T-helper 2 cell treated with Interferon-gamma antibody and Interleukin-4, amounts not matched to agents 5 μg/mL and 100 μg/mL, for 36 hours (primary cell): ENCODE results near the gene TYROBP.
"Not testable (repeated sequence)": the region's sequence is repeated elsewhere in the genome, so short reads cannot be mapped to it uniquely, and the experiment has no call there.

Experiments
- DNase-seq: peaks from one replicate; pipeline ENCODE4 v3.0.0; 2021; ENCODE audit warnings: low spot score
- H3K27ac Mint-ChIP-seq: one replicate; pipeline ENCODE4 v1.8.0; 2021; ENCODE audit warnings: mild to moderate bottlenecking, mixed read lengths
- H3K27me3 Mint-ChIP-seq: one replicate; pipeline ENCODE4 v1.8.0; 2021; ENCODE audit warnings: low read depth, mixed read lengths
- H3K36me3 Mint-ChIP-seq: one replicate; pipeline ENCODE4 v1.8.0; 2021; ENCODE audit warnings: low read depth, mixed read lengths
- H3K4me1 Mint-ChIP-seq: one replicate; pipeline ENCODE4 v1.8.0; 2021; ENCODE audit warnings: low read depth, mixed read lengths
- H3K4me3 Mint-ChIP-seq: one replicate; pipeline ENCODE4 v1.8.0; 2022; ENCODE audit warnings: mild to moderate bottlenecking, moderate library complexity, mixed read lengths
- H3K9me3 Mint-ChIP-seq: one replicate; pipeline ENCODE4 v1.8.0; 2021; ENCODE audit warnings: mixed read lengths

TYROBP gene

GRCh38 chr19:35908010-35908441 lies at the start of gene TYROBP:
TYROBP (minus strand) TSS chr19:35908295; CDS start chr19:35908228, 67 bp downstream.
- Mint-ChIP-seq H3K9me3 (no peaks in the 10 kb centered on the region), H3K27ac (peak within 1 kb of the TSS; percentile 44), H3K27me3 (no peaks in the 10 kb centered on the region), H3K36me3 (peaks cover 5% of the 10 kb centered on the region), H3K4me1 (peaks cover 27% of the 10 kb centered on the region), H3K4me3 (no peak within 1 kb of the TSS)
- no peak for DNase-seq

GRCh38 chr19:35957411-35957810 lies 49.3 kb upstream of the TYROBP start:
- Mint-ChIP-seq H3K27ac (peak overlapping the region; percentile 5), H3K27me3 (peaks cover 24% of the 10 kb centered on the region), H3K4me1 (peaks cover 21% of the 10 kb centered on the region)
- not testable (repeated sequence) for H3K9me3 Mint-ChIP-seq, H3K4me3 Mint-ChIP-seq, H3K36me3 Mint-ChIP-seq, DNase-seq

- H3K27ac Mint-ChIP-seq, result peak overlapping the region; percentile 36
- peaks cover 4% of the 10 kb centered on the region for H3K36me3 Mint-ChIP-seq
- peak overlapping the region; percentile 41 for H3K4me3 Mint-ChIP-seq
- no peak for DNase-seq
- H3K4me1 Mint-ChIP-seq, result peaks cover 25% of the 10 kb centered on the region
- peaks cover 7% of the 10 kb centered on the region for H3K9me3 Mint-ChIP-seq
- peaks cover 24% of the 10 kb centered on the region for H3K27me3 Mint-ChIP-seq
Observed at GRCh38 chr19:35955881-35956634, 48.0 kb upstream of the TYROBP start.

DNA sequence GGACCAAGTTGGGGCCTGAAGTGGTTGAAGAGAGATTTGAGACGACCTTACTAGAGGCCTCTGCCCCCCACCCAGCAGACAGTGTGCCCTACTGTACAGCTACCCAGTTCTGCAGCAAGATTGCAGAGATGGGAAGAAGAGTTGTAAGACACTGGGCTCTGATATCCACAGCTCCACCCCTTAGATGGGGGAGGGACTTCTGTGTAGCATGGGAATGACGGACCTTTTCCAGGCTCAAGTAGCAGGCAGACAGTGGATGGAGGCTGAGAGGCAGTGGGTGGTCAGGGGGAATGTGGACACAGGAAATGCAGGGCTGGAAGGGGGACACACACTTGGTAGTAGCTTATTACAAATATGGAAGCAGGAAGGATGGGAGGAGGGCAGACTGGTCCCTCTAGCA lies 41.0 kb upstream of the TYROBP start:
- H3K27ac Mint-ChIP-seq, result peak overlapping the region; percentile 31
- DNase-seq, result no peak
- peaks cover 5% of the 10 kb centered on the region for H3K36me3 Mint-ChIP-seq
- H3K4me3 Mint-ChIP-seq, result no peak overlapping the region
- H3K27me3 Mint-ChIP-seq, result peaks cover 2% of the 10 kb centered on the region
- H3K9me3 Mint-ChIP-seq, result no peaks in the 10 kb centered on the region
- peaks cover 38% of the 10 kb centered on the region for H3K4me1 Mint-ChIP-seq

- Mint-ChIP-seq H3K9me3 (no peaks in the 10 kb centered on the region), H3K27ac (no peak overlapping the region), H3K4me1 (peaks cover 19% of the 10 kb centered on the region), H3K36me3 (peaks cover 5% of the 10 kb centered on the region), H3K27me3 (peaks cover 2% of the 10 kb centered on the region), H3K4me3 (no peak overlapping the region)
- DNase-seq, result no peak
Observed at GRCh38 chr19:35946203-35946602, 38.1 kb upstream of the TYROBP start.

GRCh38 chr19:35945121-35945790 lies 37.2 kb upstream of the TYROBP start:
- Mint-ChIP-seq H3K9me3 (no peaks in the 10 kb centered on the region), H3K27me3 (peaks cover 2% of the 10 kb centered on the region), H3K27ac (no peak overlapping the region), H3K36me3 (peaks cover 8% of the 10 kb centered on the region), H3K4me3 (no peak overlapping the region), H3K4me1 (peaks cover 14% of the 10 kb centered on the region)
- DNase-seq, result no peak

DNA sequence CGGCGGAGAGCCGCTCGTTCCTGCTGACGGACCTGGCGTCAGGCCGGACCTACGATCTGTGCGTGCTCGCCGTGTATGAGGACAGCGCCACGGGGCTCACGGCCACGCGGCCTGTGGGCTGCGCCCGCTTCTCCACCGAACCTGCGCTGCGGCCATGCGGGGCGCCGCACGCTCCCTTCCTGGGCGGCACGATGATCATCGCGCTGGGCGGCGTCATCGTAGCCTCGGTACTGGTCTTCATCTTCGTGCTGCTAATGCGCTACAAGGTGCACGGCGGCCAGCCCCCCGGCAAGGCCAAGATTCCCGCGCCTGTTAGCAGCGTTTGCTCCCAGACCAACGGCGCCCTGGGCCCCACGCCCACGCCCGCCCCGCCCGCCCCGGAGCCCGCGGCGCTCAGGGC lies 36.5 kb upstream of the TYROBP start:
- Mint-ChIP-seq H3K27me3 (peaks cover 2% of the 10 kb centered on the region), H3K36me3 (peaks cover 8% of the 10 kb centered on the region), H3K27ac (no peak overlapping the region), H3K4me1 (peaks cover 10% of the 10 kb centered on the region), H3K9me3 (no peaks in the 10 kb centered on the region), H3K4me3 (no peak overlapping the region)
- DNase-seq, result no peak

- Mint-ChIP-seq H3K27ac (no peak overlapping the region), H3K27me3 (no peaks in the 10 kb centered on the region), H3K36me3 (peaks cover 8% of the 10 kb centered on the region), H3K9me3 (no peaks in the 10 kb centered on the region), H3K4me3 (no peak overlapping the region), H3K4me1 (peaks cover 9% of the 10 kb centered on the region)
- no peak for DNase-seq
Observed at GRCh38 chr19:35943321-35944301, 35.5 kb upstream of the TYROBP start.

GRCh38 chr19:35942235-35942634 lies 34.1 kb upstream of the TYROBP start:
- Mint-ChIP-seq H3K4me1 (peaks cover 15% of the 10 kb centered on the region), H3K9me3 (no peaks in the 10 kb centered on the region), H3K4me3 (no peak overlapping the region), H3K36me3 (peaks cover 8% of the 10 kb centered on the region), H3K27me3 (no peaks in the 10 kb centered on the region), H3K27ac (no peak overlapping the region)
- no peak for DNase-seq

DNA sequence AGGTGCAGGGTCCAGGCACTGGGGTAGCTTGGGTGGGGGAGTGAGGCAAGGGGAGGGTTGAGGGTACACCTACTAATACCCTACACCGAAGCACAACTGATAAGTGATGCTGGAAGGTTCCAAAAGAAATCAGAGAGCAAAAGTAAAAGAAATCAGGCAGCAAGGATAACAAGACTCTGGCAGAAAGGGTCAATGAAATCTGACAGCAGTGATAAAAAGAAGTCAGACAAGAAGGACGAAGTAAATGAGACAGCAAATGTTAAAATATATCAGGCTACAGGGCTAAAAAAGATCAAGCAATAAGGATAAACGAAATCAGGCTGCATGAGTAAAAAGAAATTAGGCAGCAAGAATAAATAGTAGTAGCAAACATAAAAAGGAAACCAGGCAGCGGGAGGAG lies 32.7 kb upstream of the TYROBP start:
- H3K9me3 Mint-ChIP-seq, result no peaks in the 10 kb centered on the region
- no peak overlapping the region for H3K4me3 Mint-ChIP-seq
- DNase-seq, result no peak
- H3K36me3 Mint-ChIP-seq, result peaks cover 8% of the 10 kb centered on the region
- peaks cover 20% of the 10 kb centered on the region for H3K4me1 Mint-ChIP-seq
- H3K27me3 Mint-ChIP-seq, result no peaks in the 10 kb centered on the region
- no peak overlapping the region for H3K27ac Mint-ChIP-seq

DNA sequence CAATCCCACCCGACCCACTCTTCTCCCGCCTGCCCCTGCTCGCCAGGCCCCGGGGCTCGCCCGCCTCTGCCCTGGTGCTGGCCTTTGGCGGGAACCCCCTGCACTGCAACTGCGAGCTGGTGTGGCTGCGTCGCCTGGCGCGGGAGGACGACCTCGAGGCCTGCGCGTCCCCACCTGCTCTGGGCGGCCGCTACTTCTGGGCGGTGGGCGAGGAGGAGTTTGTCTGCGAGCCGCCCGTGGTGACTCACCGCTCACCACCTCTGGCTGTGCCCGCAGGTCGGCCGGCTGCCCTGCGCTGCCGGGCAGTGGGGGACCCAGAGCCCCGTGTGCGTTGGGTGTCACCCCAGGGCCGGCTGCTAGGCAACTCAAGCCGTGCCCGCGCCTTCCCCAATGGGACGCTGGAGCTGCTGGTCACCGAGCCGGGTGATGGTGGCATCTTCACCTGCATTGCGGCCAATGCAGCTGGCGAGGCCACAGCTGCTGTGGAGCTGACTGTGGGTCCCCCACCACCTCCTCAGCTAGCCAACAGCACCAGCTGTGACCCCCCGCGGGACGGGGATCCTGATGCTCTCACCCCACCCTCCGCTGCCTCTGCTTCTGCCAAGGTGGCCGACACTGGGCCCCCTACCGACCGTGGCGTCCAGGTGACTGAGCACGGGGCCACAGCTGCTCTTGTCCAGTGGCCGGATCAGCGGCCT lies 32.1 kb upstream of the TYROBP start:
- H3K4me3 Mint-ChIP-seq, result no peak overlapping the region
- peaks cover 21% of the 10 kb centered on the region for H3K4me1 Mint-ChIP-seq
- DNase-seq, result no peak
- no peaks in the 10 kb centered on the region for H3K9me3 Mint-ChIP-seq
- no peak overlapping the region for H3K27ac Mint-ChIP-seq
- H3K27me3 Mint-ChIP-seq, result no peaks in the 10 kb centered on the region
- H3K36me3 Mint-ChIP-seq, result peaks cover 8% of the 10 kb centered on the region

GRCh38 chr19:35939307-35940077 lies 31.4 kb upstream of the TYROBP start:
- DNase-seq, result no peak
- no peaks in the 10 kb centered on the region for H3K27me3 Mint-ChIP-seq
- H3K4me1 Mint-ChIP-seq, result peaks cover 21% of the 10 kb centered on the region
- peaks cover 8% of the 10 kb centered on the region for H3K36me3 Mint-ChIP-seq
- no peaks in the 10 kb centered on the region for H3K9me3 Mint-ChIP-seq
- H3K4me3 Mint-ChIP-seq, result no peak overlapping the region
- H3K27ac Mint-ChIP-seq, result no peak overlapping the region
